ENCODE results near the gene COX20. TPM values are rescaled to one million over a fixed set of nuclear protein-coding genes. Genes with fewer than 3 reads are reported as not detected.
A peak's percentile ranks its signal among the peaks of the same experiment; 100 is the strongest.
"Not testable (repeated sequence)": the region's sequence is repeated elsewhere in the genome, so short reads cannot be mapped to it uniquely, and the experiment has no call there.

Gene COX20
- polyA plus RNA-seq, 1 donor (not counting 4 experiments of a cell fraction or from before 2014, with no cell fraction given), result 66.1 TPM

- H3K9ac ChIP-seq (ENCODE audit: control insufficient read depth, extremely low read depth, insufficient read depth, low read length), result no peak overlapping the region
- H3K27me3 ChIP-seq (ENCODE audit: control insufficient read depth, extremely low read depth, insufficient read depth, low read length), result no peaks in the 10 kb centered on the region
- dilution Hi-C loops (cut with MboI; ENCODE audit: extremely low pct_ligation_motif_present, low sequenced_read_pairs), result no loop called here
- TF ChIP-seq EZH2 (IDR thresholded peaks at IDR 0.05; ENCODE audit: low read length), result no peak
- no peak for TF ChIP-seq CTCF (optimal IDR thresholded peaks at IDR 0.05 in 1 of 3, IDR thresholded peaks at IDR 0.05 in 1 of 3, conservative IDR thresholded peaks at IDR 0.05 in 1 of 3; ENCODE audit: extremely low read depth in 1 of 3, insufficient read depth in 2 of 3, low read length in 3 of 3)
- FAIRE-seq (no peak), DNase-seq (ENCODE audit: low read depth, low spot score) (no peak)
- H3K36me3 ChIP-seq (ENCODE audit: control insufficient read depth in 2 of 2, extremely low read depth in 1 of 2, insufficient read depth in 2 of 2, low read length in 2 of 2), result no peaks in the 10 kb centered on the region
- H3K9me1 ChIP-seq (ENCODE audit: control insufficient read depth, extremely low read depth, insufficient read depth, low read length), result no peaks in the 10 kb centered on the region
- no peak overlapping the region for H2AFZ ChIP-seq (ENCODE audit: control insufficient read depth, low read length)
- H3K4me1 ChIP-seq (ENCODE audit: control insufficient read depth, extremely low read depth, insufficient read depth, low read length), result no peaks in the 10 kb centered on the region
- no peak overlapping the region for H3K27ac ChIP-seq (ENCODE audit: control insufficient read depth, insufficient read depth, low read length)
- no peaks in the 10 kb centered on the region for H3K9me3 ChIP-seq (ENCODE audit: control insufficient read depth, low read depth, low read length)
- no peak overlapping the region for H3K4me2 ChIP-seq (ENCODE audit: control insufficient read depth, extremely low read depth, insufficient read depth, low read depth, low read length)
- no peaks in the 10 kb centered on the region for H4K20me1 ChIP-seq (ENCODE audit: control insufficient read depth, extremely low read depth, insufficient read depth, low read length)
- no peak overlapping the region for H3K4me3 ChIP-seq (ENCODE audit: control insufficient read depth in 2 of 3, extremely low read depth in 1 of 3, insufficient read depth in 2 of 3, low read depth in 1 of 3, low read length in 3 of 3)
- no peaks in the 10 kb centered on the region for H3K79me2 ChIP-seq (ENCODE audit: control insufficient read depth, insufficient read depth, low read length)
Observed at GRCh38 chr1:244830639-244831038, 4.8 kb upstream of the COX20 start.

GRCh38 chr1:244833260-244833659, 2.2 kb upstream of the COX20 start:
- FAIRE-seq; H3K27me3 ChIP-seq (ENCODE audit: control insufficient read depth, extremely low read depth, insufficient read depth, low read length); H3K36me3 ChIP-seq (ENCODE audit: control insufficient read depth in 2 of 2, extremely low read depth in 1 of 2, insufficient read depth in 2 of 2, low read length in 2 of 2); H3K9me3 ChIP-seq (ENCODE audit: control insufficient read depth, low read depth, low read length); H3K4me1 ChIP-seq (ENCODE audit: control insufficient read depth, extremely low read depth, insufficient read depth, low read length); H4K20me1 ChIP-seq (ENCODE audit: control insufficient read depth, extremely low read depth, insufficient read depth, low read length); H3K9me1 ChIP-seq (ENCODE audit: control insufficient read depth, extremely low read depth, insufficient read depth, low read length); DNase-seq (ENCODE audit: low read depth, low spot score); dilution Hi-C loops (cut with MboI; ENCODE audit: extremely low pct_ligation_motif_present, low sequenced_read_pairs): not testable (repeated sequence)
- Histone ChIP-seq H2AFZ (ENCODE audit: control insufficient read depth, low read length) (peak overlapping the region; percentile 88), H3K79me2 (ENCODE audit: control insufficient read depth, insufficient read depth, low read length) (peaks cover 24% of the 10 kb centered on the region), H3K27ac (ENCODE audit: control insufficient read depth, insufficient read depth, low read length) (peak overlapping the region; percentile 94), H3K9ac (ENCODE audit: control insufficient read depth, extremely low read depth, insufficient read depth, low read length) (peak overlapping the region; percentile 96), H3K4me3 (ENCODE audit: control insufficient read depth in 2 of 3, extremely low read depth in 1 of 3, insufficient read depth in 2 of 3, low read depth in 1 of 3, low read length in 3 of 3) (peak overlapping the region; percentile 48 to 71 (median 70)), H3K4me2 (ENCODE audit: control insufficient read depth, extremely low read depth, insufficient read depth, low read depth, low read length) (peak overlapping the region; percentile 93)

Measured in keratinocyte (primary cell).